Caco-2 (cell line): Measurements from ENCODE around the gene CLMP. TPM values are rescaled to one million over a fixed set of nuclear protein-coding genes. Genes with fewer than 3 reads are reported as not detected.

ENCODE experiments used
- BruUV-seq: library from RNA; stranded (reverse); fragments of 400-500 nt; replicated peaks from 2 replicates; lab custom pipeline; 2021; lab: Mats Ljungman, UMichigan
- CTCF ChIA-PET: fragments of 300-600 bp; sonication (Branson Sonifier 250); formaldehyde crosslinking; loops from one replicate; lab custom pipeline; 2022; ENCODE audit warnings: antibody characterized with exemption; lab: Charles Lee
- POLR2A ChIA-PET: fragments of 300-600 bp; sonication (Branson Sonifier 250); formaldehyde crosslinking; loops from one replicate; lab custom pipeline; 2022; ENCODE audit warnings: antibody characterized with exemption; lab: Charles Lee
- DNase-seq, 2 experiments: peaks; one replicate each; pipeline versions ENCODE4 v3.0.0 to v3.0.0-alpha.2; 2020 to 2022
- H3K27me3 ChIP-seq: replicated peaks from 2 replicates; pipeline ENCODE4 v1.6.0; 2011; ENCODE audit warnings: low read length; ENCODE audit not compliant: control insufficient read depth, insufficient read depth
- H3K36me3 ChIP-seq: 2 replicates; pipeline ENCODE4 v1.5.1; 2011; ENCODE audit warnings: low read length; ENCODE audit not compliant: control insufficient read depth, insufficient read depth
- H3K4me1 ChIP-seq: fragments of 250-450 bp; sonication (Bioruptor Pico); 2 replicates; pipeline ENCODE4 v1.5.1; 2020; ENCODE audit warnings: mild to moderate bottlenecking
- H3K4me3 ChIP-seq: 2 replicates; pipeline ENCODE4 v1.5.1; 2011; ENCODE audit warnings: low read depth, mild to moderate bottlenecking, control low read depth, low read length
- H3K9me3 ChIP-seq: fragments of 250-450 bp; sonication (Bioruptor Pico); 2 replicates; pipeline ENCODE4 v1.5.1; 2020; ENCODE audit warnings: mild to moderate bottlenecking, moderate library complexity
- H3K27ac Mint-ChIP-seq: one replicate; pipeline ENCODE4 v1.8.0; 2022; ENCODE audit warnings: mixed read lengths; ENCODE audit not compliant: unreplicated experiment
- H3K27me3 Mint-ChIP-seq: one replicate; pipeline ENCODE4 v1.8.0; 2022; ENCODE audit warnings: mixed read lengths; ENCODE audit not compliant: insufficient read depth, unreplicated experiment
- H3K36me3 Mint-ChIP-seq: one replicate; pipeline ENCODE4 v1.8.0; 2022; ENCODE audit warnings: mild to moderate bottlenecking, mixed read lengths; ENCODE audit not compliant: insufficient read depth, unreplicated experiment
- H3K4me1 Mint-ChIP-seq: one replicate; pipeline ENCODE4 v1.8.0; 2022; ENCODE audit warnings: low read depth, mixed read lengths; ENCODE audit not compliant: unreplicated experiment
- H3K4me3 Mint-ChIP-seq: one replicate; pipeline ENCODE4 v1.8.0; 2022; ENCODE audit warnings: mild to moderate bottlenecking, moderate library complexity, mixed read lengths; ENCODE audit not compliant: unreplicated experiment
- H3K9me3 Mint-ChIP-seq: one replicate; pipeline ENCODE4 v1.8.0; 2022; ENCODE audit warnings: mixed read lengths; ENCODE audit not compliant: unreplicated experiment
- CTCF ChIP-seq, 2 experiments: fragments of 200-600 bp in 1 of 2; IDR thresholded peaks; 1 replicate in 1 of 2; 2 replicates in 1 of 2; pipeline versions ENCODE4 v1.5.1 to v1.8.0; 2011 to 2022; ENCODE audit warnings: antibody characterized with exemption in 1 of 2, control low read depth in 1 of 2, inconsistent platforms in 1 of 2, low read depth in 1 of 2, low read length in 1 of 2, mild to moderate bottlenecking in 1 of 2, moderate library complexity in 1 of 2; ENCODE audit not compliant: insufficient read depth in 1 of 2, severe bottlenecking in 1 of 2, unreplicated experiment in 1 of 2
- intact Hi-C: fragments of 100-400 bp; cut with micrococcal nuclease; formaldehyde crosslinking; loops from one replicate; pipeline ENCODE4 v1.10.0; 2022; ENCODE audit not compliant: unreplicated experiment
- total RNA-seq: library from RNA; stranded (reverse); gene quantifications from 2 replicates; pipeline ENCODE4 v1.2.3, GENCODE V29; 2022

The CLMP gene
- total RNA-seq, 1 experiment from 2014 or later = 58.9 TPM

DNA sequence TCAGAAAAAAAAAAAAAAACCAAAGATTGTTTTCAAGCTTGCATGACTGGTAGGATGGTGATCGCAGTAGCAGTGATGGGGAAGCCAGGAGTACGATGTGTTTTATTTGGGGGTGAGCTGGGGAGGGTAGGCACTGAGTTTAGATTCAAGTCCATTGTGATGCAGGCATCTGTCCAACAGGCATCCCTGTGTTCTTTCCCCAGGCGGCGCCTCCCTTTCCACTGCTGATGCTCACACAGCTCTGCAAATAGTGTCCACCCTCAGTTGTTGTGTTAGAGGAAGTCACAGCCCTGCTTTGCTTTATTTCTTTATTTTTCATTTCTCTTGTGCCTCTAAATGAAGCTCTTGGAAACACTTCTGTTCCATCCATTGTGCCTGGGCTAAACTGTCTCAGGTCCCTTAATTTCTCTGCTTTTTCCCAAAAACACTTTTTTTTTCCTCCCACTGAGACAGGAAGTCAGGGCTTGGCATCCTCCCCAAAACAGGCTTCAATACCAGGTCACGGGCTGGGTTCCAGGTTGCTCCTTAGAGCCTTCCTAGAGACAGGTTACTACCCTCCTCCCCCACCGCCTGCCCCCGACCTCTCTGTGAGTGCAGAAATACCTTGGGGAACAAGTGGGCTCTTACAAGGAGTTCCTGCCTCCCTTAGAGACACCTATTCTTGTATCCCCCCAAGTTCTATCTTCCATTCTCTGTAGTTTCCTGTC, 94.5 kb downstream of the CLMP start:
- Mint-ChIP-seq H3K36me3 (no peaks in the 10 kb centered on the region), H3K4me3 (no peak overlapping the region)
- CTCF ChIA-PET = no interaction called here

GRCh38 chr11:123098990-123099389, 96.1 kb downstream of the CLMP start:
- no peaks in the 10 kb centered on the region for H3K36me3 ChIP-seq
- Mint-ChIP-seq H3K4me3 (no peak overlapping the region), H3K9me3 (no peaks in the 10 kb centered on the region), H3K27me3 (no peaks in the 10 kb centered on the region), H3K4me1 (no peaks in the 10 kb centered on the region), H3K36me3 (no peaks in the 10 kb centered on the region), H3K27ac (no peak overlapping the region)
- no peaks in the 10 kb centered on the region for H3K27me3 ChIP-seq
- H3K4me3 ChIP-seq = no peak overlapping the region
- TF ChIP-seq CTCF (IDR thresholded peaks at IDR 0.05; ENCODE audit: insufficient read depth in 1 of 2, low read depth in 1 of 2, low read length in 1 of 2, severe bottlenecking in 1 of 2, unreplicated experiment in 1 of 2) = no peak
- BruUV-seq = no TSS peak
- POLR2A ChIA-PET = no interaction called here
- H3K4me1 ChIP-seq = no peaks in the 10 kb centered on the region
- CTCF ChIA-PET = no interaction called here
- no peak for DNase-seq
- H3K9me3 ChIP-seq = no peaks in the 10 kb centered on the region
- intact Hi-C loops = no loop called here

More for the DNA sequence above, 94.5 kb downstream of the CLMP start:
- no peaks in the 10 kb centered on the region for H3K27me3 Mint-ChIP-seq
- H3K27ac Mint-ChIP-seq = no peak overlapping the region
- no peak for TF ChIP-seq CTCF (IDR thresholded peaks at IDR 0.05; ENCODE audit: insufficient read depth in 1 of 2, low read depth in 1 of 2, low read length in 1 of 2, severe bottlenecking in 1 of 2, unreplicated experiment in 1 of 2)
- no peaks in the 10 kb centered on the region for H3K9me3 Mint-ChIP-seq
- no peaks in the 10 kb centered on the region for H3K9me3 ChIP-seq
- H3K4me3 ChIP-seq = no peak overlapping the region
- no peaks in the 10 kb centered on the region for H3K36me3 ChIP-seq
- H3K4me1 ChIP-seq = no peaks in the 10 kb centered on the region
- no peak for DNase-seq
- no peaks in the 10 kb centered on the region for H3K4me1 Mint-ChIP-seq
- POLR2A ChIA-PET = no interaction called here
- no peaks in the 10 kb centered on the region for H3K27me3 ChIP-seq
- intact Hi-C loops = no loop called here
- BruUV-seq = no TSS peak

GRCh38 chr11:123093739-123094138, 101.3 kb downstream of the CLMP start:
- H3K36me3 ChIP-seq = no peaks in the 10 kb centered on the region
- Mint-ChIP-seq H3K4me3 (no peak overlapping the region), H3K4me1 (no peaks in the 10 kb centered on the region), H3K27me3 (no peaks in the 10 kb centered on the region), H3K9me3 (no peaks in the 10 kb centered on the region), H3K27ac (no peak overlapping the region), H3K36me3 (peaks cover 5% of the 10 kb centered on the region)
- no peak overlapping the region for H3K4me3 ChIP-seq
- H3K27me3 ChIP-seq = no peaks in the 10 kb centered on the region
- no peaks in the 10 kb centered on the region for H3K9me3 ChIP-seq
- DNase-seq = no peak
- CTCF ChIA-PET = no interaction called here
- POLR2A ChIA-PET = no interaction called here
- H3K4me1 ChIP-seq = no peaks in the 10 kb centered on the region
- intact Hi-C loops = no loop called here
- no TSS peak for BruUV-seq
- TF ChIP-seq CTCF (IDR thresholded peaks at IDR 0.05; ENCODE audit: insufficient read depth in 1 of 2, low read depth in 1 of 2, low read length in 1 of 2, severe bottlenecking in 1 of 2, unreplicated experiment in 1 of 2) = no peak
